ENCODE results near the gene SCP2.

- no peak for TF ChIP-seq ELF4 (IDR thresholded peaks at IDR 0.05)
- TF ChIP-seq SP1 (IDR thresholded peaks at IDR 0.05), result no peak
- TF ChIP-seq FOXA1 (IDR thresholded peaks at IDR 0.05), result no peak
- no peak for TF ChIP-seq FOXK2 (IDR thresholded peaks at IDR 0.05)
- no peak for TF ChIP-seq ZNF384 (IDR thresholded peaks at IDR 0.05)
- TF ChIP-seq SUZ12 (IDR thresholded peaks at IDR 0.05), result no peak
- TF ChIP-seq CTBP1 (IDR thresholded peaks at IDR 0.05; ENCODE audit: borderline replicate concordance), result no peak
- no peak for TF ChIP-seq LEF1 (IDR thresholded peaks at IDR 0.05; ENCODE audit: borderline replicate concordance)
- TF ChIP-seq ARNT (IDR thresholded peaks at IDR 0.05), result no peak
- TF ChIP-seq BHLHE40 (IDR thresholded peaks at IDR 0.05; ENCODE audit: borderline replicate concordance), result no peak
- no peak for TF ChIP-seq PKNOX1 (IDR thresholded peaks at IDR 0.05)
- TF ChIP-seq NFRKB (IDR thresholded peaks at IDR 0.05), result no peak
- TF ChIP-seq FOXM1 (IDR thresholded peaks at IDR 0.05; ENCODE audit: borderline replicate concordance), result no peak
- TF ChIP-seq TARDBP (IDR thresholded peaks at IDR 0.05), result no peak
These were observed 166.3 kb downstream of the SCP2 start for GRCh38 chr1:53093451-53093754.

Measured in HEK293T (cell line).